K562 (cell line): ENCODE data around the gene ZNF780B. TPM values are rescaled to one million over a fixed set of nuclear protein-coding genes. Genes with fewer than 3 reads are reported as not detected.

ENCODE experiments used
- ATAC-seq: fragments of 200-7000 bp; cut with Tn5 transposase; 3 replicates; pipeline ENCODE4 v1.9.1; 2020; ENCODE audit warnings: moderate library complexity
- BruUV-seq: library from RNA; stranded (reverse); fragments of 400-500 nt; replicated peaks from 2 replicates; lab custom pipeline; 2021; lab: Mats Ljungman, UMichigan
- CTCF ChIA-PET: fragments of 300-600 bp; formaldehyde crosslinking; extraction: SDS; loops from one replicate; lab custom pipeline; 2021; ENCODE audit warnings: low intra/inter-chr PET ratio; lab: Yijun Ruan, JAX
- POLR2A ChIA-PET: fragments of 300-600, 350-650 bp; sonication (Branson Sonifier 250); formaldehyde crosslinking; extraction: SDS; loops from one replicate; lab custom pipeline; 2021; ENCODE audit warnings: antibody characterized with exemption, inconsistent platforms; lab: Yijun Ruan, JAX
- DNase-seq, 4 experiments: peaks; one replicate each; pipeline versions ENCODE4 v3.0.0 to v3.0.0-alpha.2; 2011 to 2018; ENCODE audit warnings: low spot score in 3 of 4, mixed read lengths in 3 of 4; ENCODE audit errors: extremely low read depth in 1 of 4
- FAIRE-seq: peaks from 2 replicates; lab custom pipeline; 2011; peaks lifted over from hg19 to GRCh38; lab: Jason Lieb, UNC
- H2AFZ ChIP-seq: 2 replicates; pipeline ENCODE4 v1.6.0; 2011; ENCODE audit warnings: low read depth, low read length, control low read depth, inconsistent platforms
- H3K27ac ChIP-seq: fragments of 200-600 bp; 3 replicates; pipeline ENCODE4 v1.8.0; 2011; ENCODE audit warnings: low read depth, mild to moderate bottlenecking, control low read depth, inconsistent platforms, low read length, moderate library complexity, mixed read lengths; ENCODE audit errors: extremely low read depth
- H3K27me3 ChIP-seq, 2 experiments: fragments of 300-600 bp in 1 of 2; 2 replicates in 1 of 2; 3 replicates in 1 of 2; pipeline versions ENCODE4 v1.6.0 to v1.8.0; 2011; ENCODE audit warnings: inconsistent platforms in 2 of 2, low read length in 2 of 2, mild to moderate bottlenecking in 1 of 2, mixed read lengths in 1 of 2, moderate library complexity in 1 of 2; ENCODE audit not compliant: control insufficient read depth in 2 of 2, insufficient read depth in 2 of 2
- H3K36me3 ChIP-seq: fragments of 300-600 bp; 3 replicates; pipeline ENCODE4 v1.8.0; 2011; ENCODE audit warnings: mild to moderate bottlenecking, low read length, inconsistent platforms; ENCODE audit not compliant: control insufficient read depth, insufficient read depth
- H3K4me1 ChIP-seq, 2 experiments: fragments of 200-600 bp in 1 of 2; replicated peaks in 1 of 2; 2 replicates in 1 of 2; 3 replicates in 1 of 2; pipeline versions ENCODE4 v1.5.1 to v1.8.0; 2011; ENCODE audit warnings: inconsistent platforms in 2 of 2, low read length in 2 of 2, mild to moderate bottlenecking in 1 of 2, mixed read lengths in 1 of 2, moderate library complexity in 1 of 2; ENCODE audit not compliant: control insufficient read depth in 2 of 2, insufficient read depth in 2 of 2
- H3K4me2 ChIP-seq: 2 replicates; pipeline ENCODE4 v1.6.1; 2011; ENCODE audit warnings: low read length, control low read depth, inconsistent platforms, mixed read lengths; ENCODE audit not compliant: insufficient read depth
- H3K4me3 ChIP-seq: fragments of 200-600 bp; sonication (generic), shearing (Covaris generic); 2 replicates; pipeline ENCODE4 v1.5.1; 2016; ENCODE audit warnings: control low read depth, inconsistent platforms
- H3K79me2 ChIP-seq: fragments of 200-600 bp; 3 replicates; pipeline ENCODE4 v1.8.0; 2011; ENCODE audit warnings: low read length, inconsistent platforms; ENCODE audit not compliant: control insufficient read depth, insufficient read depth
- H3K9ac ChIP-seq, 2 experiments: 2 replicates each; pipeline versions ENCODE4 v1.6.0 to v1.6.1; 2011; ENCODE audit warnings: low read depth in 2 of 2, low read length in 2 of 2, control low read depth in 1 of 2, inconsistent platforms in 1 of 2, mild to moderate bottlenecking in 1 of 2, mixed read lengths in 1 of 2; ENCODE audit not compliant: insufficient read depth in 1 of 2
- H3K9me1 ChIP-seq: one replicate; pipeline ENCODE4 v1.6.0; 2011; ENCODE audit warnings: inconsistent platforms, mild to moderate bottlenecking, low read length, moderate library complexity; ENCODE audit not compliant: control insufficient read depth, insufficient read depth
- H3K9me3 ChIP-seq: replicated peaks from 2 replicates; pipeline ENCODE4 v1.5.1; 2011; ENCODE audit warnings: low read depth, low read length, inconsistent platforms; ENCODE audit not compliant: control insufficient read depth, insufficient read depth
- H4K20me1 ChIP-seq: replicated peaks from 2 replicates; pipeline ENCODE4 v1.6.1; 2011; ENCODE audit warnings: low read length, inconsistent platforms, mixed read lengths; ENCODE audit not compliant: control insufficient read depth, insufficient read depth
- ARHGAP35 ChIP-seq: fragments of 450-650 bp; IDR thresholded peaks from 2 replicates; pipeline ENCODE4 v1.6.1; 2018; ENCODE audit not compliant: partially characterized antibody
- C11orf30 ChIP-seq: fragments of 450-650 bp; IDR thresholded peaks from 2 replicates; pipeline ENCODE4 v1.6.1; 2016; ENCODE audit warnings: low read depth, mild to moderate bottlenecking
- CC2D1A ChIP-seq: fragments of 450-650 bp; IDR thresholded peaks from 2 replicates; pipeline ENCODE4 v1.6.1; 2017; ENCODE audit warnings: mild to moderate bottlenecking
- FOXK2 ChIP-seq, 2 experiments: fragments of 450-650 bp; IDR thresholded peaks in 1 of 2; conservative IDR thresholded peaks in 1 of 2; 2 replicates each; pipeline ENCODE4 v1.6.1; 2016; ENCODE audit warnings: low read depth in 2 of 2, mild to moderate bottlenecking in 1 of 2
- NUFIP1 ChIP-seq: fragments of 450-650 bp; IDR thresholded peaks from 2 replicates; pipeline ENCODE4 v1.6.1; 2018; ENCODE audit not compliant: partially characterized antibody
- OTX1 ChIP-seq: fragments of 450-650 bp; formaldehyde crosslinking; IDR thresholded peaks from 2 replicates; pipeline ENCODE4 v1.4.0; 2022; ENCODE audit warnings: mild to moderate bottlenecking
- PHB2 ChIP-seq: fragments of 450-650 bp; IDR thresholded peaks from 2 replicates; pipeline ENCODE4 v1.6.1; 2017; ENCODE audit warnings: low read depth
- ZNF695 ChIP-seq: fragments of 450-650 bp; formaldehyde crosslinking; IDR thresholded peaks from 2 replicates; pipeline ENCODE4 v1.4.0; 2020; ENCODE audit warnings: mild to moderate bottlenecking, moderate library complexity
- WGBS: fragments of 100-300 bp; shearing (Covaris generic); methylation state at CpG from one replicate; pipeline ENCODE4 v1.1.6; 2016; ENCODE audit warnings: low coverage, mixed read lengths; ENCODE audit not compliant: insufficient coverage; ENCODE audit errors: missing lambda C conversion rate; 5-methylcytosine and 5-hydroxymethylcytosine counted together
- in situ Hi-C: fragments of 300-500 bp; cut with MboI; formaldehyde crosslinking; loops from 4 replicates; pipeline ENCODE4 v1.15.0; 2018; ENCODE audit warnings: inconsistent platforms, mixed read lengths
- intact Hi-C: fragments of 100-400 bp; cut with micrococcal nuclease; formaldehyde crosslinking; loops from 2 replicates; pipeline ENCODE4 v1.14.2; 2022
- polyA plus RNA-seq, 8 experiments: library from polyadenylated mRNA; depleted of rRNA in 4 of 8; stranded (reverse) in 5 of 8; unstranded in 3 of 8; fragments of >200 nt; fragmentation: Nextera tagmentation in 2 of 8; fragmentation: Illumina TruSeq in 1 of 8; extraction: Ambion mirVana in 2 of 8; extraction: Trizol in 1 of 8; gene quantifications; 2 replicates each; pipeline versions ENCODE4 v1.2.1 to v1.2.3, GENCODE V29; 2011 to 2014; ENCODE audit warnings: inconsistent platforms in 1 of 8, missing spikeins in 1 of 8
- total RNA-seq, 7 experiments: library from RNA; depleted of rRNA in 6 of 7; stranded (reverse); fragments of >200 nt in 6 of 7; fragmentation: Illumina TruSeq in 2 of 7; extraction: Trizol in 2 of 7; gene quantifications; 2 replicates each; pipeline versions ENCODE4 v1.2.1 to v1.2.3, GENCODE V29; 2011 to 2021; ENCODE audit warnings: low replicate concordance in 1 of 7
- TF ChIP-seq, protein P1 (sequence below): fragments of 450-650 bp; formaldehyde crosslinking; IDR thresholded peaks from 2 replicates; pipeline ENCODE4 v1.4.0; 2022; ENCODE audit warnings: missing genetic modification characterization
- TF ChIP-seq, protein P2 (sequence below): IDR thresholded peaks from 2 replicates; pipeline ENCODE4 v1.6.1; 2012; ENCODE audit warnings: low read depth, low read length, improper control_type of control experiment, borderline replicate concordance
- TF ChIP-seq, protein P3 (sequence below): fragments of 450-650 bp; formaldehyde crosslinking; IDR thresholded peaks from 2 replicates; pipeline ENCODE4 v1.4.0; 2020; ENCODE audit warnings: mild to moderate bottlenecking
- TF ChIP-seq, protein P4 (sequence below): fragments of 250-450 bp; sonication (Bioruptor Pico); IDR thresholded peaks from 2 replicates; pipeline ENCODE4 v1.9.0; 2021; ENCODE audit warnings: mild to moderate bottlenecking, inconsistent platforms

The ZNF780B gene
- total and polyA plus RNA-seq, 9 of the 15 experiments (the other 6 are each of a cell fraction or from before 2014, with no cell fraction given) = 3.9 to 18.4 (median 8.8) TPM

DNA sequence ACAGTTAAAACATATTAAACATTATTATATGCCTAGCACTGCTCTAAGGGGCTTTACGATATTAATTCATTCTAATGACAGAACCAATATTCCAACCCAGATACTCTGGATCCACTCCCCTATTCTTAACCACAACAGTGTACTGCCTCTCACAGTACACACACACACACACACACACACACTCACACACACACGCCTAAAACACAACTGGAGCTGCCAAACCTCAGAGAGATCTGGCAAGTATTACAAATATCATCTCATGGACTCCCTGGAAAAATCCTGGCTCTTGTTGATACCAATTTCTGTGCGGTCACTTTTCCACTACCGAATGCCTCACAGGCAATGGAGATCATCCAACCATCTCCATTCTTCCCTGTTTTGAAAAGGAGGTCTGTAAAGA is 33.4 kb upstream of the ZNF780B start:
- Histone ChIP-seq H2AFZ (no peak overlapping the region), H3K27me3 (no peaks in the 10 kb centered on the region), H3K4me2 (peak overlapping the region; percentile 86), H3K9ac (peak overlapping the region in 1 of 2 experiments; percentile 89; a peak in 2 of 4 replicates), H3K36me3 (peaks cover 7% of the 10 kb centered on the region; the same call in 1 of the 3 replicates), H3K27ac (peak overlapping the region; percentile 93; the same call in 2 of the 3 replicates), H3K9me3 (peaks cover 4% of the 10 kb centered on the region; the same call in 1 of the 2 replicates), H3K4me3 (peak overlapping the region; percentile 85), H4K20me1 (no peaks in the 10 kb centered on the region), H3K79me2 (peaks cover 45% of the 10 kb centered on the region), H3K4me1 (no peaks in the 10 kb centered on the region; a peak in 1 of 5 replicates), H3K9me1 (no peaks in the 10 kb centered on the region)
- BruUV-seq = no TSS peak
- ChIA-PET CTCF (no interaction called here), POLR2A (no interaction called here)
- ATAC-seq (no peak), DNase-seq (peak in 1 of 4 experiments; percentile 6), FAIRE-seq (no peak)
- in situ Hi-C loops = no loop called here
- 39% methylated on average over 4 of the region's 4 CpGs for WGBS
- intact Hi-C loops = no loop called here
- TF ChIP-seq, protein P1, sequence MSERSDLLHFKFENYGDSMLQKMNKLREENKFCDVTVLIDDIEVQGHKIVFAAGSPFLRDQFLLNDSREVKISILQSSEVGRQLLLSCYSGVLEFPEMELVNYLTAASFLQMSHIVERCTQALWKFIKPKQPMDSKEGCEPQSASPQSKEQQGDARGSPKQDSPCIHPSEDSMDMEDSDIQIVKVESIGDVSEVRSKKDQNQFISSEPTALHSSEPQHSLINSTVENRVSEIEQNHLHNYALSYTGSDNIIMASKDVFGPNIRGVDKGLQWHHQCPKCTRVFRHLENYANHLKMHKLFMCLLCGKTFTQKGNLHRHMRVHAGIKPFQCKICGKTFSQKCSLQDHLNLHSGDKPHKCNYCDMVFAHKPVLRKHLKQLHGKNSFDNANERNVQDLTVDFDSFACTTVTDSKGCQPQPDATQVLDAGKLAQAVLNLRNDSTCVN (CRISPR knock-in tag) = 0 out of 2 replicates have a peak, but pooled peaks have one; percentile 27
- TF ChIP-seq PHB2 (no peak), OTX1 (CRISPR knock-in tag) (0 out of 2 replicates have a peak, but pooled peaks have one; percentile 3), C11orf30 (no peak), ARHGAP35 (no peak), ZNF695 (CRISPR knock-in tag) (no peak), NUFIP1 (no peak), CC2D1A (no peak), FOXK2 (conservative IDR thresholded peaks at IDR 0.05 in 1 of 2, IDR thresholded peaks at IDR 0.05 in 1 of 2; ENCODE audit: low read depth in 2 of 2) (0 out of 4 replicates have a peak, but pooled peaks of 1 of the 2 experiments have one; percentile 29)
- TF ChIP-seq, protein P2, sequence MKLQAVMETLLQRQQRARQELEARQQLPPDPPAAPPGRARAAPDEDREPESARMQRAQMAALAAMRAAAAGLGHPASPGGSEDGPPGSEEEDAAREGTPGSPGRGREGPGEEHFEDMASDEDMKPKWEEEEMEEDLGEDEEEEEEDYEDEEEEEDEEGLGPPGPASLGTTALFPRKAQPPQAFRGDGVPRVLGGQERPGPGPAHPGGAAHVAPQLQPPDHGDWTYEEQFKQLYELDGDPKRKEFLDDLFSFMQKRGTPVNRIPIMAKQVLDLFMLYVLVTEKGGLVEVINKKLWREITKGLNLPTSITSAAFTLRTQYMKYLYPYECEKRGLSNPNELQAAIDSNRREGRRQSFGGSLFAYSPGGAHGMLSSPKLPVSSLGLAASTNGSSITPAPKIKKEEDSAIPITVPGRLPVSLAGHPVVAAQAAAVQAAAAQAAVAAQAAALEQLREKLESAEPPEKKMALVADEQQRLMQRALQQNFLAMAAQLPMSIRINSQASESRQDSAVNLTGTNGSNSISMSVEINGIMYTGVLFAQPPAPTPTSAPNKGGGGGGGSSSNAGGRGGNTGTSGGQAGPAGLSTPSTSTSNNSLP = no peak
- TF ChIP-seq, protein P3, sequence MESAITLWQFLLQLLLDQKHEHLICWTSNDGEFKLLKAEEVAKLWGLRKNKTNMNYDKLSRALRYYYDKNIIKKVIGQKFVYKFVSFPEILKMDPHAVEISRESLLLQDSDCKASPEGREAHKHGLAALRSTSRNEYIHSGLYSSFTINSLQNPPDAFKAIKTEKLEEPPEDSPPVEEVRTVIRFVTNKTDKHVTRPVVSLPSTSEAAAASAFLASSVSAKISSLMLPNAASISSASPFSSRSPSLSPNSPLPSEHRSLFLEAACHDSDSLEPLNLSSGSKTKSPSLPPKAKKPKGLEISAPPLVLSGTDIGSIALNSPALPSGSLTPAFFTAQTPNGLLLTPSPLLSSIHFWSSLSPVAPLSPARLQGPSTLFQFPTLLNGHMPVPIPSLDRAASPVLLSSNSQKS (CRISPR knock-in tag) = no peak
- TF ChIP-seq, protein P4, sequence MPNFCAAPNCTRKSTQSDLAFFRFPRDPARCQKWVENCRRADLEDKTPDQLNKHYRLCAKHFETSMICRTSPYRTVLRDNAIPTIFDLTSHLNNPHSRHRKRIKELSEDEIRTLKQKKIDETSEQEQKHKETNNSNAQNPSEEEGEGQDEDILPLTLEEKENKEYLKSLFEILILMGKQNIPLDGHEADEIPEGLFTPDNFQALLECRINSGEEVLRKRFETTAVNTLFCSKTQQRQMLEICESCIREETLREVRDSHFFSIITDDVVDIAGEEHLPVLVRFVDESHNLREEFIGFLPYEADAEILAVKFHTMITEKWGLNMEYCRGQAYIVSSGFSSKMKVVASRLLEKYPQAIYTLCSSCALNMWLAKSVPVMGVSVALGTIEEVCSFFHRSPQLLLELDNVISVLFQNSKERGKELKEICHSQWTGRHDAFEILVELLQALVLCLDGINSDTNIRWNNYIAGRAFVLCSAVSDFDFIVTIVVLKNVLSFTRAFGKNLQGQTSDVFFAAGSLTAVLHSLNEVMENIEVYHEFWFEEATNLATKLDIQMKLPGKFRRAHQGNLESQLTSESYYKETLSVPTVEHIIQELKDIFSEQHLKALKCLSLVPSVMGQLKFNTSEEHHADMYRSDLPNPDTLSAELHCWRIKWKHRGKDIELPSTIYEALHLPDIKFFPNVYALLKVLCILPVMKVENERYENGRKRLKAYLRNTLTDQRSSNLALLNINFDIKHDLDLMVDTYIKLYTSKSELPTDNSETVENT (CRISPR knock-in tag) = no peak
